Mesothelial cell of epicardium (in vitro differentiated cells): ENCODE results near the gene SPAG17. TPM values are rescaled to one million over a fixed set of nuclear protein-coding genes. Genes with fewer than 3 reads are reported as not detected.

Source experiments
- DNase-seq, 2 experiments: peaks; one replicate each; pipeline ENCODE4 v3.0.0; 2021; ENCODE audit warnings: low spot score in 2 of 2; ENCODE audit not compliant: unreplicated experiment in 2 of 2
- H3K27ac Mint-ChIP-seq: 2 replicates; pipeline ENCODE4 v1.8.0; 2021; ENCODE audit warnings: mixed read lengths
- H3K27me3 Mint-ChIP-seq: 2 replicates; pipeline ENCODE4 v1.8.0; 2021; ENCODE audit warnings: low read depth, mixed read lengths
- H3K36me3 Mint-ChIP-seq: 2 replicates; pipeline ENCODE4 v1.8.0; 2021; ENCODE audit warnings: mixed read lengths
- H3K4me1 Mint-ChIP-seq: 2 replicates; pipeline ENCODE4 v1.8.0; 2021; ENCODE audit warnings: mixed read lengths
- H3K4me3 Mint-ChIP-seq: 2 replicates; pipeline ENCODE4 v1.8.0; 2021; ENCODE audit warnings: mild to moderate bottlenecking, moderate library complexity, mixed read lengths
- H3K9me3 Mint-ChIP-seq: 2 replicates; pipeline ENCODE4 v1.8.0; 2021; ENCODE audit warnings: mixed read lengths
- total RNA-seq: library from RNA; stranded (reverse); gene quantifications from 3 replicates; pipeline ENCODE4 v1.2.1, GENCODE V29; 2021
- TF ChIP-seq, protein P1 (sequence below): fragments of 200-600 bp; sonication (generic); IDR thresholded peaks from one replicate; pipeline ENCODE4 v1.5.0; 2021; ENCODE audit warnings: antibody characterized with exemption; ENCODE audit not compliant: unreplicated experiment

SPAG17 gene
- total RNA-seq, 1 donor from 2014 or later = 2.7 TPM

DNA sequence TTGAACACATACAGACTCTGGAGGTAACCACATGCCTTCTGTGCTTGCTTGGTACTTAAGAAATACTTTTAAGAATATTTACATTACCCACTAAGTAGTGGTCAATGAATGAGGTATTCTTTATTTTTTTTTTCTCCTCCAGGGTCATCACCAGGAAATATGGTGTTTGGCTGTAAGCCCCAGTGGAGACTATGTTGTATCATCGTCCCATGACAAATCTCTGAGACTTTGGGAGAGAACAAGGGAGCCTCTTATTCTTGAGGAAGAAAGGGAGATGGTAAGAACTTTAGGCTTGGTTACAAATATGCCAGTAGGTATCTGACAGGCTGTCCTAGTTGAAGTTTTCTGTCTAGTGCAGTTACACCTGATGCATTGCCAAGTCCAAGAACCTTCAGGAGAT lies 232.6 kb downstream of the SPAG17 start:
- Mint-ChIP-seq H3K4me3 (no peak overlapping the region), H3K27me3 (no peaks in the 10 kb centered on the region), H3K9me3 (no peaks in the 10 kb centered on the region), H3K4me1 (no peaks in the 10 kb centered on the region), H3K36me3 (peaks cover 54% of the 10 kb centered on the region), H3K27ac (no peak overlapping the region)
- TF ChIP-seq, protein P1, sequence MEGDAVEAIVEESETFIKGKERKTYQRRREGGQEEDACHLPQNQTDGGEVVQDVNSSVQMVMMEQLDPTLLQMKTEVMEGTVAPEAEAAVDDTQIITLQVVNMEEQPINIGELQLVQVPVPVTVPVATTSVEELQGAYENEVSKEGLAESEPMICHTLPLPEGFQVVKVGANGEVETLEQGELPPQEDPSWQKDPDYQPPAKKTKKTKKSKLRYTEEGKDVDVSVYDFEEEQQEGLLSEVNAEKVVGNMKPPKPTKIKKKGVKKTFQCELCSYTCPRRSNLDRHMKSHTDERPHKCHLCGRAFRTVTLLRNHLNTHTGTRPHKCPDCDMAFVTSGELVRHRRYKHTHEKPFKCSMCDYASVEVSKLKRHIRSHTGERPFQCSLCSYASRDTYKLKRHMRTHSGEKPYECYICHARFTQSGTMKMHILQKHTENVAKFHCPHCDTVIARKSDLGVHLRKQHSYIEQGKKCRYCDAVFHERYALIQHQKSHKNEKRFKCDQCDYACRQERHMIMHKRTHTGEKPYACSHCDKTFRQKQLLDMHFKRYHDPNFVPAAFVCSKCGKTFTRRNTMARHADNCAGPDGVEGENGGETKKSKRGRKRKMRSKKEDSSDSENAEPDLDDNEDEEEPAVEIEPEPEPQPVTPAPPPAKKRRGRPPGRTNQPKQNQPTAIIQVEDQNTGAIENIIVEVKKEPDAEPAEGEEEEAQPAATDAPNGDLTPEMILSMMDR = no peak
- DNase-seq = no peak

DNA sequence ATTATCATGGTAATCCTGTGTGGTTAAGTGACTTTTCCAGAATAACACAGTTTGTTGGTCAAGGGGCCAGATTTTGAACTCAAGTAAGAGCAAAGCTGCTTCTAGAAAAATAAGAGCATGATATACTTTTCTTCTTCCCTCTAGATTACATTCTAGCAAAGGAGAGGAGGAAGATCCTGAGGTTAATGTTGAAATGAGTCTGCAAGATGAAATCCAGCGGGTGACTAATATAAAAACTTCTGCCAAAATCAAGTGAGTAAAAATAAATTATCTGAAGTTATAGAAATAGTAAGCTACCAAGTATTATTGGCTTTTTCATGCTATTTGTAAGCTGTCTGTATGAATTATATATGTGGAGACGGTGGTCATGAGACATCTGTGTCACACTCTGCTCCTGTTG lies 242.7 kb downstream of the SPAG17 start:
- Mint-ChIP-seq H3K4me1 (no peaks in the 10 kb centered on the region), H3K27ac (no peak overlapping the region), H3K9me3 (no peaks in the 10 kb centered on the region), H3K27me3 (no peaks in the 10 kb centered on the region), H3K4me3 (no peak overlapping the region), H3K36me3 (peaks cover 48% of the 10 kb centered on the region)
- TF ChIP-seq, protein P1 = no peak
- DNase-seq = no peak

DNA sequence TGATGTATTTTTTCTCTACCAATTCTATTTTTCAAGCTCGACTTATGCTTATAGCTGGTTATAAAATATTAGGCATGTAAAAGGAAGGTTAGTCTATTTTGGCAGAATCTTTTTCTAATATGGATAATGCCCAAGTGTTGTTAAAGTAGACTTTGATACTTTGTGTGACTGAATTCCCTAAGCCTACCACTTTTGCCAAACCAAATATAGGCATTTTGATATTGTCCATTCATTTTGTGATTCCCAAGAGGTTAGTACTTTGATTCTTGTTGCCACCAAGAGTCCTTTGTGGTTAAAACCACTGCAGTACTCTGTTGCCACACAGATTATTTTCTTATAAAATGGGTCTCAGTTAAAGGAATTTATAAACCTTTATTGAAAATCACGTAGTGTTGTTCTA lies 251.3 kb downstream of the SPAG17 start:
- Mint-ChIP-seq H3K27ac (no peak overlapping the region), H3K4me1 (peaks cover 18% of the 10 kb centered on the region), H3K4me3 (no peak overlapping the region), H3K36me3 (peaks cover 14% of the 10 kb centered on the region), H3K9me3 (no peaks in the 10 kb centered on the region), H3K27me3 (no peaks in the 10 kb centered on the region)
- no peak for DNase-seq
- TF ChIP-seq, protein P1 = no peak

DNA sequence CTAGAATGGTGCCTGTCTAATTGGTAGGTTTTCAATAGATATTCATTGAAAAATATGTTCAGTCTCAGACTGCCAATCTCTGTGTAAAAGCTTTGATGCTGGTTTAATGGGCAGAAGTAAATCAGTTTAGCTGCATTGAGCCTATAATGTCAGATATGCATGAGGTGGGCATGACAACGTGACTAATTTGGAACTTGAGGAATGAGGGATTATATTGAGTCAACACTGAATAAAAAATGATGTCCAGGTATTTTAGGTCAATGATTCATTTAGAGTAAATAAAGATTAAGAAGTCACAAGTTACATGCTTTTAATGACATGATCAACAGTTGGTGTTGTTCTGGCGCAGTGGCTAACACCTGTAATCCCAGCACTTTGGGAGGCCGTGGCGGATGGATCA lies 252.5 kb downstream of the SPAG17 start:
- Mint-ChIP-seq H3K9me3 (no peaks in the 10 kb centered on the region), H3K36me3 (peaks cover 4% of the 10 kb centered on the region), H3K27ac (no peak overlapping the region), H3K4me3 (no peak overlapping the region), H3K27me3 (no peaks in the 10 kb centered on the region), H3K4me1 (peaks cover 27% of the 10 kb centered on the region)
- TF ChIP-seq, protein P1 = no peak
- no peak for DNase-seq

DNA sequence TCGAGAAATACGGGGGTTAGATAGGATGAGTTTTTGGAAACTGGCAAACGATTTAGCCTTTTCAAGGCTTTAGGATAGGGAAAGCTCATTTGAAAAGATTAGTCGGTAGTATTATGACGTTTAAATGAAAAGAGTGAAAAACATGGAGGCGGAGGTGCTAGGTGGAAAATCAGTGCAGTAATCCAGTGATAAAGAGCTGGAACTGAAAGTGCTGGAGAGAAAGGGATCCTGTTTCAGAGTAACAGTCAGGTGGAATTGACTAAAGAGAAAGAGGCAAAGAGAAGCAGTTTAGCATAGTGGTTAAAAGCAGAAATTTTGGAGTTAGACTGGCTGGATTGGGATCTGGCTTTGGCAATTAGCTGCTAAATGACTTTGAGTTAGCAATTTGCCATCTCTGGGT lies 254.5 kb downstream of the SPAG17 start:
- H3K4me1 Mint-ChIP-seq = peaks cover 30% of the 10 kb centered on the region
- peak overlapping the region; percentile 87 for H3K27ac Mint-ChIP-seq
- TF ChIP-seq, protein P1 = no peak
- H3K27me3 Mint-ChIP-seq = no peaks in the 10 kb centered on the region
- DNase-seq = no peak
- H3K9me3 Mint-ChIP-seq = no peaks in the 10 kb centered on the region
- peaks cover 4% of the 10 kb centered on the region for H3K36me3 Mint-ChIP-seq
- peak overlapping the region; percentile 88 for H3K4me3 Mint-ChIP-seq

DNA sequence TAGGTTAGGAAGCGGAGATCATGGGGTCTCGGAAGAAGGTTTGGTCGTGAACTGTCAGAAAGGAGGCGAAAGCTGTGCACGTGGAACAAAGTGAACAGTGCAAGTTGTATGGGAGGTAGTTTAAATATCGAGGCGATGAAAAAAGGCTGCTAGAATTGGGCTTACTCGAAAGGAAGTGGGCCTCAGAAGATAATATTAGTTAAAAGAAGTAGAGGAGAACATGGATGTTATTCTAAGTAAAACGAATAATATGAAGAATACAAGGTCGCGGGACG lies 254.9 kb downstream of the SPAG17 start:
- H3K9me3 Mint-ChIP-seq = no peaks in the 10 kb centered on the region
- peak overlapping the region; percentile 87 for H3K27ac Mint-ChIP-seq
- TF ChIP-seq, protein P1 = no peak
- no peak for DNase-seq
- H3K4me1 Mint-ChIP-seq = peaks cover 30% of the 10 kb centered on the region
- H3K36me3 Mint-ChIP-seq = peaks cover 4% of the 10 kb centered on the region
- H3K4me3 Mint-ChIP-seq = peak overlapping the region; percentile 88
- H3K27me3 Mint-ChIP-seq = no peaks in the 10 kb centered on the region
